ENCODE results near the gene RASSF7. TPM values are rescaled to one million over a fixed set of nuclear protein-coding genes. Genes with fewer than 3 reads are reported as not detected.
"Not testable (repeated sequence)": the region's sequence is repeated elsewhere in the genome, so short reads cannot be mapped to it uniquely, and the experiment has no call there.

The RASSF7 gene
- total RNA-seq, 4 donors from 2014 or later, result 2.9 to 24.4 (median 13.7) TPM

GRCh38 chr11:516400-516799 is 44.4 kb upstream of the RASSF7 start:
- Histone ChIP-seq H3K4me1 (peaks cover 5 to 13% (median 9%) of the 10 kb centered on the region in 4 donors), H3K4me3 (no peak overlapping the region), H3K36me3 (peaks cover 0 to 31% (median 21%) of the 10 kb centered on the region in 4 donors), H3K27ac (replicated peaks in 1 of 4) (no peak overlapping the region), H3K9me3 (peaks cover 0 to 7% (median 0%) of the 10 kb centered on the region in 4 donors), H3K27me3 (no peaks in the 10 kb centered on the region)
- no peak for DNase-seq (ENCODE audit: extremely low spot score)
- TF ChIP-seq POLR2AphosphoS5 (IDR thresholded peaks at IDR 0.05) (no peak), EP300 (IDR thresholded peaks at IDR 0.05) (no peak), POLR2A (IDR thresholded peaks at IDR 0.05; ENCODE audit: low read depth) (no peak), CTCF (IDR thresholded peaks at IDR 0.05) (no peak)
- intact Hi-C loops (cut with DNase I), result loop anchor here (5.0 kb wide), 1 partner anchor 64 kb away; the partner anchor contains the start of gene PTDSS2
- 90% methylated on average over 4 of the region's 4 CpGs for WGBS

- not testable (repeated sequence) for DNase-seq (ENCODE audit: extremely low spot score); H3K9me3 ChIP-seq; H3K27me3 ChIP-seq; H3K4me3 ChIP-seq
- 95% methylated on average over 36 of the region's 43 CpGs for WGBS
- intact Hi-C loops (cut with DNase I), result loop anchor here (5.0 kb wide), 1 partner anchor 65 kb away; the partner anchor contains the start of gene PTDSS2
- Histone ChIP-seq H3K36me3 (peaks cover 0 to 24% (median 21%) of the 10 kb centered on the region in 4 donors), H3K4me1 (peaks cover 5 to 13% (median 9%) of the 10 kb centered on the region in 4 donors), H3K27ac (replicated peaks in 1 of 4) (peak overlapping the region in 2 of 4 donors; percentile 6 to 87)
Measured at GRCh38 chr11:516918-517685, 43.7 kb upstream of the RASSF7 start.

GRCh38 chr11:518463-519202 is 42.1 kb upstream of the RASSF7 start:
- peak; percentile 96 for DNase-seq (ENCODE audit: extremely low spot score)
- peak overlapping the region; percentile 79 to 91 (median 88) for H3K27ac ChIP-seq (replicated peaks in 1 of 4)
- TF ChIP-seq EP300 (IDR thresholded peaks at IDR 0.05) (no peak), POLR2AphosphoS5 (IDR thresholded peaks at IDR 0.05) (peak; percentile 73 to 76), CTCF (IDR thresholded peaks at IDR 0.05) (peak in 2 of 3 experiments; percentile 100), POLR2A (IDR thresholded peaks at IDR 0.05; ENCODE audit: low read depth) (no peak)
- intact Hi-C loops (cut with DNase I), result loop anchor here (5.0 kb wide), 1 partner anchor 66 kb away; the partner anchor contains the start of gene PTDSS2
- peaks cover 0 to 19% (median 13%) of the 10 kb centered on the region in 4 donors for H3K36me3 ChIP-seq
- 15% methylated on average over 32 of the region's 74 CpGs for WGBS
- H3K27me3 ChIP-seq, result no peaks in the 10 kb centered on the region
- peaks cover 0 to 7% (median 0%) of the 10 kb centered on the region in 4 donors for H3K9me3 ChIP-seq
- peak overlapping the region; percentile 23 to 53 (median 38) for H3K4me3 ChIP-seq
- peaks cover 5 to 13% (median 9%) of the 10 kb centered on the region in 4 donors for H3K4me1 ChIP-seq

DNA sequence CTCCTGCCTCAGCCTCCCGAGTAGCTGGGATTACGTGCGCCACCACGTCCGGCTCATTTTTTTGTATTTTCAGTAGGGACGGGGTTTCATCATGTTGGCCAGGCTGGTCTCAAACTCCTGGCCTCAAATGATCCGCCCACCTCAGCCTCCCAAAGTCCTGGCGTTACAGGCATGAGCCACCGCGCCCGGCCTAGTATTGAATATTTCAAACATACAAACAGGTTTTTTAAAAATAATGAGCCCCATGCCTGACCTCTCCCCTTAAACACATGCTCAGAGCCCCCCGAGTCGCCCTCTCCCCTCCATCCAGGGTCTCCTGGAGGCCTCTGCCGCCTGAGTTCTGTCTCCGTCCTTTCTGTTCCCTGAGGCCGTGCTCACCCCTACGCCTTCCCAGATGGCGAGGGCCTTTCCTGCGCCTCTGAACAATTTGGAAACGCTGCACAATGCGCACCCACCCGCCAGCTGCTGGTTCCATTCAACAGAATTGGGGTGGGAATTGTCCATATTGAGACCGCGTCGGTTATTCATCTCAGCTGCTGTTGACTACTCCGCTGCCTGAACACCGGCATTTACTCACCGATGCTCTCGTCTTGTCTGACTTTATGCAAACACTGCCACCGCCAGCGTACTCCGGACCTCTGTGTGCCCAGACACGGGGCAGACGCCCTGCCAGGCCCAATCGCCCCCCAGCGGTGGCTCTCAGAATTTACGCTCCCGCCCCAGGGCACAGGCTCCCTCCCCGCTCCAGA is 40.2 kb upstream of the RASSF7 start:
- H3K4me3 ChIP-seq, result no peak overlapping the region
- H3K27ac ChIP-seq (replicated peaks in 1 of 4), result no peak overlapping the region
- H3K27me3 ChIP-seq, result no peaks in the 10 kb centered on the region
- H3K36me3 ChIP-seq, result no peaks in the 10 kb centered on the region
- TF ChIP-seq CTCF (IDR thresholded peaks at IDR 0.05) (no peak), POLR2A (IDR thresholded peaks at IDR 0.05; ENCODE audit: low read depth) (no peak), POLR2AphosphoS5 (IDR thresholded peaks at IDR 0.05) (no peak), EP300 (IDR thresholded peaks at IDR 0.05) (no peak)
- 94% methylated on average over 39 of the region's 39 CpGs for WGBS
- intact Hi-C loops (cut with DNase I), result no loop called here
- peaks cover 5 to 13% (median 9%) of the 10 kb centered on the region in 4 donors for H3K4me1 ChIP-seq
- H3K9me3 ChIP-seq, result peaks cover 0 to 7% (median 0%) of the 10 kb centered on the region in 4 donors
- DNase-seq (ENCODE audit: extremely low spot score), result no peak
